Keratinocyte (primary cell): ENCODE measurements around the gene CRPPA.

Source experiments
- EZH2 ChIP-seq: IDR thresholded peaks from one replicate; pipeline ENCODE4 v1.6.1; 2012; ENCODE audit warnings: inconsistent platforms, mild to moderate bottlenecking, low read length, moderate library complexity
- TF ChIP-seq, protein P1 (sequence below), 3 experiments: IDR thresholded peaks in 1 of 3; conservative IDR thresholded peaks in 1 of 3; optimal IDR thresholded peaks in 1 of 3; 2 replicates in 2 of 3; 3 replicates in 1 of 3; pipeline versions ENCODE3 to v1.5.1; 2011; ENCODE audit warnings: low read length in 3 of 3, mild to moderate bottlenecking in 3 of 3, moderate library complexity in 2 of 3, control low read depth in 1 of 3, inconsistent platforms in 1 of 3; ENCODE audit not compliant: insufficient read depth in 2 of 3; ENCODE audit errors: extremely low read depth in 1 of 3

DNA sequence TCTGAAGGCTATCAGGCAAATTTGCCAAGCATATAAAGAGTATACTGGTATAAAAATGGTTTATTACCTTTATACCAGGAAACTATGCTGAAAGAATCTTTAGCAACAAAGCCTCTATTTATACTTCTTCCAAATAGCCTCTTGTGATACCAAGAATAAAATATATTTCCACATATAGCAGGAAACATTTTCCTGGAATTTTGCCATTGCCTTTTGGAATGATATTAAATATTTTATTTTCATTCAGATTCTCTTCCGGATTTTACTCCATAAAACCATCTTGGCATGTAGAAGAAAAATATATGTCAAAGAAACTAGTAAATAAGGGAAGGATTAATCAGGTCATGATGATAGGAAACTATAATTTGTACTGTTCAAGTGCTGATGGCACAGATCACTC, 26.5 kb upstream of the CRPPA start:
- TF ChIP-seq, protein P1, sequence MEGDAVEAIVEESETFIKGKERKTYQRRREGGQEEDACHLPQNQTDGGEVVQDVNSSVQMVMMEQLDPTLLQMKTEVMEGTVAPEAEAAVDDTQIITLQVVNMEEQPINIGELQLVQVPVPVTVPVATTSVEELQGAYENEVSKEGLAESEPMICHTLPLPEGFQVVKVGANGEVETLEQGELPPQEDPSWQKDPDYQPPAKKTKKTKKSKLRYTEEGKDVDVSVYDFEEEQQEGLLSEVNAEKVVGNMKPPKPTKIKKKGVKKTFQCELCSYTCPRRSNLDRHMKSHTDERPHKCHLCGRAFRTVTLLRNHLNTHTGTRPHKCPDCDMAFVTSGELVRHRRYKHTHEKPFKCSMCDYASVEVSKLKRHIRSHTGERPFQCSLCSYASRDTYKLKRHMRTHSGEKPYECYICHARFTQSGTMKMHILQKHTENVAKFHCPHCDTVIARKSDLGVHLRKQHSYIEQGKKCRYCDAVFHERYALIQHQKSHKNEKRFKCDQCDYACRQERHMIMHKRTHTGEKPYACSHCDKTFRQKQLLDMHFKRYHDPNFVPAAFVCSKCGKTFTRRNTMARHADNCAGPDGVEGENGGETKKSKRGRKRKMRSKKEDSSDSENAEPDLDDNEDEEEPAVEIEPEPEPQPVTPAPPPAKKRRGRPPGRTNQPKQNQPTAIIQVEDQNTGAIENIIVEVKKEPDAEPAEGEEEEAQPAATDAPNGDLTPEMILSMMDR (optimal IDR thresholded peaks at IDR 0.05 in 1 of 3, IDR thresholded peaks at IDR 0.05 in 1 of 3, conservative IDR thresholded peaks at IDR 0.05 in 1 of 3; ENCODE audit: extremely low read depth in 1 of 3, insufficient read depth in 2 of 3, low read length in 3 of 3) = no peak
- no peak for TF ChIP-seq EZH2
